ENCODE data around the gene CLCN7. TPM values are rescaled to one million over a fixed set of nuclear protein-coding genes. Genes with fewer than 3 reads are reported as not detected.

CLCN7 gene, protein sequence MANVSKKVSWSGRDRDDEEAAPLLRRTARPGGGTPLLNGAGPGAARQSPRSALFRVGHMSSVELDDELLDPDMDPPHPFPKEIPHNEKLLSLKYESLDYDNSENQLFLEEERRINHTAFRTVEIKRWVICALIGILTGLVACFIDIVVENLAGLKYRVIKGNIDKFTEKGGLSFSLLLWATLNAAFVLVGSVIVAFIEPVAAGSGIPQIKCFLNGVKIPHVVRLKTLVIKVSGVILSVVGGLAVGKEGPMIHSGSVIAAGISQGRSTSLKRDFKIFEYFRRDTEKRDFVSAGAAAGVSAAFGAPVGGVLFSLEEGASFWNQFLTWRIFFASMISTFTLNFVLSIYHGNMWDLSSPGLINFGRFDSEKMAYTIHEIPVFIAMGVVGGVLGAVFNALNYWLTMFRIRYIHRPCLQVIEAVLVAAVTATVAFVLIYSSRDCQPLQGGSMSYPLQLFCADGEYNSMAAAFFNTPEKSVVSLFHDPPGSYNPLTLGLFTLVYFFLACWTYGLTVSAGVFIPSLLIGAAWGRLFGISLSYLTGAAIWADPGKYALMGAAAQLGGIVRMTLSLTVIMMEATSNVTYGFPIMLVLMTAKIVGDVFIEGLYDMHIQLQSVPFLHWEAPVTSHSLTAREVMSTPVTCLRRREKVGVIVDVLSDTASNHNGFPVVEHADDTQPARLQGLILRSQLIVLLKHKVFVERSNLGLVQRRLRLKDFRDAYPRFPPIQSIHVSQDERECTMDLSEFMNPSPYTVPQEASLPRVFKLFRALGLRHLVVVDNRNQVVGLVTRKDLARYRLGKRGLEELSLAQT
- 57.3 and 76.2 TPM in 2 replicates for total RNA-seq

DNA sequence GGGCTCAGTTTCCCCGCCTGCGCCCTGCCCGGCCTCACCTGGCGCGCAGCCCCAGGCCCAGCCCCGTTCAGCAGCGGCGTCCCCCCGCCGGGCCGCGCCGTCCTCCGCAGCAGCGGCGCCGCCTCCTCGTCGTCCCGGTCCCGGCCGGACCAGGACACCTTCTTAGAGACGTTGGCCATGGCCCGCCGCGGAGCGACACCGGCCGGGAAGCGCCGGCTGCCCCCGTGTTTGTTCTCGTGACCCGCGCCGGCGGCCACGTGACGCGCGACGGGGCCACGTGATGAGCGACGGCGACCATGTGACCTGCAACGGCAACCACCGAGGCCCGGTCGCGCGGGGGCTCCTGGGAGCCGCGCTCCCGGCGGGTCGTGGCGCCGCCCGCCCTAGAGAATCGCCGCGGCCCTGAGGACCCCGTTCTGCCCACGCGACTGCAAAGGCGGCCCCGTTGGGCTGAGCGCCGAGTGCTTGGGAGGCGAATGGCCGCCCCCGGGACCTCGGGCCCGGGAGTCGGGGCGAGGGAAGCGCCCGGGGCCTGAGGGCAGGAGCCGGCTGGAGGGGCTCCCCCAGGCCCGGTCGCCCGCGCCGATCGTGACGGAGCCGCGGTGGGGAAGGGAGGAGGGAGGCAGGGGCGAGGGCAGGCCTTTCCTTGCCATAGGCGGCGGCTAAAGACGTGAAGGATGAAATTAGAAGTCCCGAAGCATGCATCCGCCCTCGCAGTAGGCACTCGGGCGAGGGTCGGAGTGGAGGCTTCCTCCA lies at the start of gene CLCN7:
TSS of gene CLCN7 (minus strand) at position 233 of the 756 bp plus-strand sequence. CDS start at position 179, 54 bp downstream.
- DNase-seq (ENCODE audit: low read depth): no peak
- TF ChIP-seq, protein P1, sequence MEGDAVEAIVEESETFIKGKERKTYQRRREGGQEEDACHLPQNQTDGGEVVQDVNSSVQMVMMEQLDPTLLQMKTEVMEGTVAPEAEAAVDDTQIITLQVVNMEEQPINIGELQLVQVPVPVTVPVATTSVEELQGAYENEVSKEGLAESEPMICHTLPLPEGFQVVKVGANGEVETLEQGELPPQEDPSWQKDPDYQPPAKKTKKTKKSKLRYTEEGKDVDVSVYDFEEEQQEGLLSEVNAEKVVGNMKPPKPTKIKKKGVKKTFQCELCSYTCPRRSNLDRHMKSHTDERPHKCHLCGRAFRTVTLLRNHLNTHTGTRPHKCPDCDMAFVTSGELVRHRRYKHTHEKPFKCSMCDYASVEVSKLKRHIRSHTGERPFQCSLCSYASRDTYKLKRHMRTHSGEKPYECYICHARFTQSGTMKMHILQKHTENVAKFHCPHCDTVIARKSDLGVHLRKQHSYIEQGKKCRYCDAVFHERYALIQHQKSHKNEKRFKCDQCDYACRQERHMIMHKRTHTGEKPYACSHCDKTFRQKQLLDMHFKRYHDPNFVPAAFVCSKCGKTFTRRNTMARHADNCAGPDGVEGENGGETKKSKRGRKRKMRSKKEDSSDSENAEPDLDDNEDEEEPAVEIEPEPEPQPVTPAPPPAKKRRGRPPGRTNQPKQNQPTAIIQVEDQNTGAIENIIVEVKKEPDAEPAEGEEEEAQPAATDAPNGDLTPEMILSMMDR (conservative IDR thresholded peaks at IDR 0.05; ENCODE audit: low read depth, low read length): no peak
- H3K4me3 ChIP-seq (ENCODE audit: low read depth, low read length): peak within 1 kb of the TSS; percentile 67

DNA sequence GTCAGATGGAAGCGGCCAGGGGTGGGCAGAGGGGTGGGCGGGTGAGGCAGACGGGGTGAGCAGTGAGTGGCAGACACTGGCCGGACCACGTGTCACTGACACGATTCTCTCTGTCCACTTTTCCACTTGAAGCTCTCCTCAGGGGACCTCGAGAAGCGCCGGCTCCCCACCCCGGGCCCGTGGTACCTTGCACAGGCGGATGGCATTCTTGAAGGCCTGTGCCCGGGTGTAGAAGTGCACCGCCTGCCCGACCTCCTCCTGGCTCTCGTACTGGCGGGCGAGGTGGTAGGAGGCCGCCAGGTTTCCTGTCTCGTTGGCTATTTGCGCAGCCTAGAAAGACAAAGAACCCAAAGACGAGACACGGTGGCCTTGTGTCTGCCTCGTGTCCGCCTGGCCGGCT lies 49.5 kb upstream of the CLCN7 start:
- no peak overlapping the region for H3K4me3 ChIP-seq (ENCODE audit: low read depth, low read length)
- TF ChIP-seq, protein P1 (conservative IDR thresholded peaks at IDR 0.05; ENCODE audit: low read depth, low read length): no peak
- DNase-seq (ENCODE audit: low read depth): no peak

DNA sequence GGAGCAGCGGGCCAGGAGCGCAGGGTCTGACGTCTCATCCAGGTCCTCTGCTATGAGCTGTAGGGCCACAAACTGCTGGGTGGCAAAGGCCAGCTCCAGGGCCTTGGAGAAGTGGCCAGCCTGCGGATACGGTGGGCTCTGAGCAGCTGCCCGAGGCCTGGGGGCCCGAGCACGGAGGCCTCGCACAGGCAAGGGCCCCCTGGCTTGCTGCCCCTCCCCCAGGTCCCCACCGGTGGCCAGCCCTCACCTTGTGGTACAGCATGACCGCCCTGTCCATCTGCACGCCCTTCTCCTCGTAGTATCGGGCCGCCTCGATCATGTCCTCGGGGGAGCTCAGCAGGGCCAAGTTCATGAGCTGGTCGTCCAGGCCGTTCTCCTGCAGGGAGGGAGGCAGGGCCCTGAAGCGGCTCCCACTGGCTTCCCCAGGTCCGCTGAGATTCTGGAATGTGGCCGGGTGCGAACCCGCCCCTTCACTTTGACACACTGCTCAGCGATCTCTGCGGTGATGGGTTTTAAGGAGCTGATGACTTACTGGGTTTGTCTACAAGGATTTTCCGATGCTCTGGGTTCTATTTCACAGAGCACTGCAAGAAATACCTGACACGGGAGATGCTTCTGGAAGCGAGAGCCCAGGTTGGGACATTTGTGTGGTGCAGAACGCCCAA lies 48.9 kb upstream of the CLCN7 start:
- TF ChIP-seq, protein P1 (conservative IDR thresholded peaks at IDR 0.05; ENCODE audit: low read depth, low read length): no peak
- no peak overlapping the region for H3K4me3 ChIP-seq (ENCODE audit: low read depth, low read length)
- DNase-seq (ENCODE audit: low read depth): no peak

DNA sequence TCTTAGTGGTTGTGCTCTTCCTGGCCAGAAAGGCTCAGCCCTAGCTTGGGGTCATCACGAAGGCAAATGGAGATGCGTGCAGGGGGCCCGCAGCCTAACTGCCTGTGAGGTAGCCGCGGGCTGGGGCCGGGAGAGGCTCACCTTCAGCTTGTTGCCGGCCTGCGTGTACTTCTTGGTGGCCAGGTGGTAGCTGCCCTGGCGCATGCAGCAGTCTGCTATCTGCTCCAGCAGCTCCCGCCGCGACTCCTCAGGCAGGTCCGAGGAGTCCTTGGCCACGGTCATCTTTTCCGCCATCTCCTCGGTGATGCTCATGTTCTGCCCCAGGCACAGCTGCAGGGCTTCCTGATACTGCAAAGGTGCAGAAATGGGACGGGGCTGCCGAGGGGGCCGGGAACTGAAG lies 45.6 kb upstream of the CLCN7 start:
- TF ChIP-seq, protein P1 (conservative IDR thresholded peaks at IDR 0.05; ENCODE audit: low read depth, low read length): no peak
- H3K4me3 ChIP-seq (ENCODE audit: low read depth, low read length): no peak overlapping the region
- DNase-seq (ENCODE audit: low read depth): no peak

DNA sequence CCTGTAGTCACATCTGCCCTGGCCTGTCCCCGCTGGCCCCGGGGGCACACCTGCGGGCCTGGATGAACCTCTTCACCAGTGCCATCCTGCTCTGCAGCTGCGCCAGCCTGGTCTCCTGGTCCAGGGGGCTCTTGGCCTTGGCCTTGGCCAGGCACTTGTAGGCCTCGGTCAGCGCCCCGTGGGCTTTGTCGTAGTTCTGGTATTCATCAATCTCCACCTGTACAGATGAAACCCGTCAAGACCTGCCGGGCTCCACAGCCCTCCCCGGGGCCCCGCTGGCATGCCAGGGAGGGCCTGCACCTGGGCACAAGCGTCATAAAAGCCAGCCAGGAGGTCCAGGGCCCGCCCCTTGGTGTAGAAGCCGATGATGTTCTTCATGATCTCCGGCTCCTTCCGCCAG lies 45.0 kb upstream of the CLCN7 start:
- DNase-seq (ENCODE audit: low read depth): no peak
- H3K4me3 ChIP-seq (ENCODE audit: low read depth, low read length): no peak overlapping the region
- TF ChIP-seq, protein P1 (conservative IDR thresholded peaks at IDR 0.05; ENCODE audit: low read depth, low read length): no peak

DNA sequence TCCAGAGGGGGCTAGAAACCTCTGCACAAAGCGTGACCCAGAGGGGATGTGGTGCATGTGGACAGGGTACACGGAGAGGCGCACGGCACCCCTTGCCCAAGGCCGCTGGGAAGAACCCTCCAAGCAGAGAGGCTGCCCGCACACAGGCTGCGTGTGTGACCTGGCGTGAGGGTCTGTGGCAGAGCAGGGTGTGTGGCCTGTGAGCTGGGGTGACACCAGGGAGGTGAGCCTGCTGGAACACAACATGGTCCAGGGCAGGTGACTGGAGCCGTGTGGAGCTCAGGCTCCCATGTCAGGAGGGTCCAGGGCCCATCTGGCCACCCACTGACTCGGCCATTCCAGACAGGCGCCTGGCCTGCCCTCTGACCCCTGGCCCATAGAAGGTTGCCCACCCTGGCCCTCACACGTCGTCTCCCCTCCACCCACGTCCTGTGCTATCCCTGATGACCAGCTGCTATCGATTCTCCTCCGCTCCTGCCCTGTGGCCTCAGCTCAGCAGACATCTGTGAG lies 43.9 kb upstream of the CLCN7 start:
- TF ChIP-seq, protein P1 (conservative IDR thresholded peaks at IDR 0.05; ENCODE audit: low read depth, low read length): no peak
- DNase-seq (ENCODE audit: low read depth): no peak
- H3K4me3 ChIP-seq (ENCODE audit: low read depth, low read length): no peak overlapping the region

Measured in epithelial cell of proximal tubule (primary cell).